ENCODE results near the gene PTPRN2.

DNA sequence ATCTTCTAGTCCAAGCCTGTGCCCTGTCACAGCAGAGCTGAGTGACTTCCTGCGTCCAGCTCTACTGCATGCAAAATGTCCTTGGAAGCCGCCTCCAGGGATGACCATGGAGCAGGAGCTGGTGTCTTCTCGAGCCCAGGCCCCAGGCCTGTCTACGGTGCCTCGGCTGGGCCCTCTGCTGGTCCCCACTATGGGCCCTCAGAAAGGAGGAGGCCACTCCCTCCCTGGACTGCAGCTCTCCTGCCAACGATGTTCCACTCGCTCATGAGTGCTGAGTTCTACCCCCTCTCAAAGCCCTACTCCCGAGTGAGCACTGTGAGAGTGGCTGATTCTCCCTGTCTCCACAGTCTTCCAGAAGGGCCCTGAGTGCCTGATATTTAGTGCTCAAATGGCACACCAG, 504.9 kb downstream of the PTPRN2 start:
- TF ChIP-seq POLR2A (IDR thresholded peaks at IDR 0.05; ENCODE audit: control extremely low read depth in 1 of 2, low read depth in 2 of 2, low read length in 2 of 2) (no peak), JUN (IDR thresholded peaks at IDR 0.05; ENCODE audit: low read depth, low read length) (no peak), EP300 (IDR thresholded peaks at IDR 0.05; ENCODE audit: borderline replicate concordance in 1 of 2, low read depth in 2 of 2, low read length in 2 of 2) (no peak), SUZ12 (IDR thresholded peaks at IDR 0.05; ENCODE audit: low read length) (no peak), TCF12 (IDR thresholded peaks at IDR 0.05; ENCODE audit: low read depth, low read length) (no peak), FOSL1 (IDR thresholded peaks at IDR 0.05; ENCODE audit: insufficient read depth, low read depth, low read length) (no peak), CHD2 (IDR thresholded peaks at IDR 0.05; ENCODE audit: low read length) (no peak), TAF1 (IDR thresholded peaks at IDR 0.05; ENCODE audit: low read depth, low read length) (no peak), EGR1 (IDR thresholded peaks at IDR 0.05; ENCODE audit: borderline replicate concordance, low read depth, low read length) (no peak), POLR2AphosphoS5 (IDR thresholded peaks at IDR 0.05; ENCODE audit: low read depth, low read length) (no peak), CBX5 (IDR thresholded peaks at IDR 0.05; ENCODE audit: low read depth, low read length) (no peak), CEBPB (IDR thresholded peaks at IDR 0.05; ENCODE audit: low read depth, low read length) (no peak)
- TF ChIP-seq, protein P1, sequence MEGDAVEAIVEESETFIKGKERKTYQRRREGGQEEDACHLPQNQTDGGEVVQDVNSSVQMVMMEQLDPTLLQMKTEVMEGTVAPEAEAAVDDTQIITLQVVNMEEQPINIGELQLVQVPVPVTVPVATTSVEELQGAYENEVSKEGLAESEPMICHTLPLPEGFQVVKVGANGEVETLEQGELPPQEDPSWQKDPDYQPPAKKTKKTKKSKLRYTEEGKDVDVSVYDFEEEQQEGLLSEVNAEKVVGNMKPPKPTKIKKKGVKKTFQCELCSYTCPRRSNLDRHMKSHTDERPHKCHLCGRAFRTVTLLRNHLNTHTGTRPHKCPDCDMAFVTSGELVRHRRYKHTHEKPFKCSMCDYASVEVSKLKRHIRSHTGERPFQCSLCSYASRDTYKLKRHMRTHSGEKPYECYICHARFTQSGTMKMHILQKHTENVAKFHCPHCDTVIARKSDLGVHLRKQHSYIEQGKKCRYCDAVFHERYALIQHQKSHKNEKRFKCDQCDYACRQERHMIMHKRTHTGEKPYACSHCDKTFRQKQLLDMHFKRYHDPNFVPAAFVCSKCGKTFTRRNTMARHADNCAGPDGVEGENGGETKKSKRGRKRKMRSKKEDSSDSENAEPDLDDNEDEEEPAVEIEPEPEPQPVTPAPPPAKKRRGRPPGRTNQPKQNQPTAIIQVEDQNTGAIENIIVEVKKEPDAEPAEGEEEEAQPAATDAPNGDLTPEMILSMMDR (IDR thresholded peaks at IDR 0.05; ENCODE audit: control extremely low read depth in 1 of 3, insufficient read depth in 1 of 3, low read depth in 1 of 3, low read length in 3 of 3): no peak
- TF ChIP-seq, protein P2, sequence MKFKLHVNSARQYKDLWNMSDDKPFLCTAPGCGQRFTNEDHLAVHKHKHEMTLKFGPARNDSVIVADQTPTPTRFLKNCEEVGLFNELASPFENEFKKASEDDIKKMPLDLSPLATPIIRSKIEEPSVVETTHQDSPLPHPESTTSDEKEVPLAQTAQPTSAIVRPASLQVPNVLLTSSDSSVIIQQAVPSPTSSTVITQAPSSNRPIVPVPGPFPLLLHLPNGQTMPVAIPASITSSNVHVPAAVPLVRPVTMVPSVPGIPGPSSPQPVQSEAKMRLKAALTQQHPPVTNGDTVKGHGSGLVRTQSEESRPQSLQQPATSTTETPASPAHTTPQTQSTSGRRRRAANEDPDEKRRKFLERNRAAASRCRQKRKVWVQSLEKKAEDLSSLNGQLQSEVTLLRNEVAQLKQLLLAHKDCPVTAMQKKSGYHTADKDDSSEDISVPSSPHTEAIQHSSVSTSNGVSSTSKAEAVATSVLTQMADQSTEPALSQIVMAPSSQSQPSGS (IDR thresholded peaks at IDR 0.05; ENCODE audit: low read length): no peak

Measured in H1 (cell line).